IMR-90 (cell line): ENCODE data around the gene TMUB2. TPM values are rescaled to one million over a fixed set of nuclear protein-coding genes. Genes with fewer than 3 reads are reported as not detected.

Source experiments
- ATAC-seq: fragments of 200-7000 bp; cut with Tn5 transposase; 2 replicates; pipeline ENCODE4 v1.9.1; 2020; ENCODE audit warnings: low read depth, mild to moderate bottlenecking, moderate library complexity
- BruUV-seq: library from RNA; stranded (reverse); fragments of 400-500 nt; replicated peaks from 2 replicates; lab custom pipeline; 2021; lab: Mats Ljungman, UMichigan
- CTCF ChIA-PET: fragments of 300-600 bp; formaldehyde crosslinking; extraction: SDS; loops from one replicate; lab custom pipeline; 2021; ENCODE audit warnings: antibody characterized with exemption; lab: Yijun Ruan, JAX
- POLR2A ChIA-PET: fragments of 300-600 bp; sonication (Branson Sonifier 250); formaldehyde crosslinking; loops from one replicate; lab custom pipeline; 2022; ENCODE audit warnings: antibody characterized with exemption; ENCODE audit not compliant: unreplicated experiment; lab: Charles Lee
- DNase-seq: peaks from one replicate; pipeline ENCODE4 v3.0.0; 2013
- H2AFZ ChIP-seq: replicated peaks from 2 replicates; pipeline ENCODE3; 2013; ENCODE audit warnings: low read length, mild to moderate bottlenecking; ENCODE audit not compliant: poor library complexity
- H2AK5ac ChIP-seq: 2 replicates; pipeline ENCODE4 v1.6.1; 2013; ENCODE audit warnings: low read depth, low read length, inconsistent platforms
- H2AK9ac ChIP-seq: replicated peaks from 2 replicates; pipeline ENCODE3; 2013; ENCODE audit warnings: mild to moderate bottlenecking, low read depth, low read length, moderate library complexity; ENCODE audit not compliant: poor library complexity
- H2BK120ac ChIP-seq: 2 replicates; pipeline ENCODE4 v1.6.1; 2013; ENCODE audit warnings: low read depth, low read length, inconsistent platforms
- H2BK15ac ChIP-seq: 3 replicates; pipeline ENCODE4 v1.6.1; 2013; ENCODE audit warnings: low read depth, low read length, inconsistent platforms
- H2BK20ac ChIP-seq: 2 replicates; pipeline ENCODE4 v1.6.1; 2013; ENCODE audit warnings: low read depth, mild to moderate bottlenecking, inconsistent platforms, low read length, moderate library complexity
- H2BK5ac ChIP-seq: 2 replicates; pipeline ENCODE4 v1.6.1; 2013; ENCODE audit warnings: mild to moderate bottlenecking, low read depth, low read length, inconsistent platforms; ENCODE audit not compliant: poor library complexity, severe bottlenecking
- H3K14ac ChIP-seq: replicated peaks from 2 replicates; pipeline ENCODE4 v1.6.1; 2013; ENCODE audit warnings: low read depth, low read length, inconsistent platforms
- H3K18ac ChIP-seq: 2 replicates; pipeline ENCODE4 v1.6.1; 2013; ENCODE audit warnings: low read depth, low read length, control low read depth
- H3K23ac ChIP-seq: 2 replicates; pipeline ENCODE4 v1.6.1; 2013; ENCODE audit warnings: low read depth, low read length, inconsistent platforms
- H3K27ac ChIP-seq: 2 replicates; pipeline ENCODE4 v1.5.1; 2013; ENCODE audit warnings: mild to moderate bottlenecking, control low read depth, low read length; ENCODE audit not compliant: insufficient read depth
- H3K27me3 ChIP-seq: 2 replicates; pipeline ENCODE4 v1.6.1; 2013; ENCODE audit warnings: low read length; ENCODE audit not compliant: control insufficient read depth, insufficient read depth
- H3K36me3 ChIP-seq: 2 replicates; pipeline ENCODE4 v1.6.1; 2013; ENCODE audit warnings: low read length, mixed read lengths; ENCODE audit not compliant: control insufficient read depth, insufficient read depth
- H3K4ac ChIP-seq: 2 replicates; pipeline ENCODE4 v1.6.1; 2013; ENCODE audit warnings: low read depth, low read length, inconsistent platforms
- H3K4me1 ChIP-seq: 2 replicates; pipeline ENCODE4 v1.6.1; 2013; ENCODE audit warnings: low read length, mixed read lengths; ENCODE audit not compliant: control insufficient read depth, insufficient read depth
- H3K4me2 ChIP-seq: 2 replicates; pipeline ENCODE4 v1.6.1; 2013; ENCODE audit warnings: low read depth, mild to moderate bottlenecking, control low read depth, low read length, moderate library complexity
- H3K4me3 ChIP-seq: 2 replicates; pipeline ENCODE4 v1.5.1; 2013; ENCODE audit warnings: low read depth, mild to moderate bottlenecking, control low read depth, low read length, moderate library complexity; ENCODE audit not compliant: insufficient read depth
- H3K56ac ChIP-seq: 2 replicates; pipeline ENCODE4 v1.6.1; 2013; ENCODE audit warnings: low read length, inconsistent platforms; ENCODE audit not compliant: insufficient read depth; ENCODE audit errors: extremely low read depth
- H3K79me1 ChIP-seq, 2 experiments: 2 replicates each; pipeline ENCODE4 v1.6.1; 2013; ENCODE audit warnings: low read length in 2 of 2, inconsistent platforms in 1 of 2, low read depth in 1 of 2
- H3K9ac ChIP-seq: 2 replicates; pipeline ENCODE4 v1.6.1; 2013; ENCODE audit warnings: low read depth, low read length, control low read depth
- H3K9me1 ChIP-seq: 2 replicates; pipeline ENCODE4 v1.6.1; 2013; ENCODE audit warnings: low read length, inconsistent platforms; ENCODE audit not compliant: insufficient read depth
- H3K9me3 ChIP-seq: 2 replicates; pipeline ENCODE4 v1.6.1; 2013; ENCODE audit warnings: low read length; ENCODE audit not compliant: control insufficient read depth, insufficient read depth
- H4K20me1 ChIP-seq: 2 replicates; pipeline ENCODE4 v1.6.1; 2013; ENCODE audit warnings: low read length, inconsistent platforms; ENCODE audit not compliant: insufficient read depth
- H4K5ac ChIP-seq: 2 replicates; pipeline ENCODE4 v1.6.1; 2013; ENCODE audit warnings: mild to moderate bottlenecking, low read depth, low read length, control low read depth
- H4K8ac ChIP-seq, 2 experiments: 2 replicates each; pipeline ENCODE4 v1.6.1; 2013; ENCODE audit warnings: low read depth in 2 of 2, low read length in 2 of 2, control low read depth in 1 of 2, inconsistent platforms in 1 of 2
- H4K91ac ChIP-seq: 2 replicates; pipeline ENCODE4 v1.6.1; 2013; ENCODE audit warnings: low read depth, low read length, inconsistent platforms; ENCODE audit not compliant: insufficient read depth
- CEBPB ChIP-seq: IDR thresholded peaks from 2 replicates; pipeline ENCODE4 v1.6.1; 2012; ENCODE audit warnings: low read depth, low read length, improper control_type of control experiment
- CHD1 ChIP-seq: IDR thresholded peaks from 2 replicates; pipeline ENCODE4 v1.6.1; 2012; ENCODE audit warnings: low read depth, low read length, improper control_type of control experiment
- RCOR1 ChIP-seq: IDR thresholded peaks from 2 replicates; pipeline ENCODE4 v1.6.1; 2012; ENCODE audit warnings: mild to moderate bottlenecking, low read length, improper control_type of control experiment; ENCODE audit not compliant: insufficient replicate concordance
- SMC3 ChIP-seq: fragments of 150-350 bp; IDR thresholded peaks from 2 replicates; pipeline ENCODE4 v1.6.1; 2016; ENCODE audit warnings: low read depth, mild to moderate bottlenecking, antibody characterized with exemption, low read length, moderate library complexity
- USF2 ChIP-seq: fragments of 150-350 bp; IDR thresholded peaks from 2 replicates; pipeline ENCODE4 v1.6.1; 2017; ENCODE audit warnings: mild to moderate bottlenecking, antibody characterized with exemption, low read length, low read depth
- WGBS, 2 experiments: methylation state at CpG; one replicate each; pipeline versions ENCODE4 v1.1.5 to v1.1.7; 2013; ENCODE audit warnings: missing lambda C conversion rate in 2 of 2; ENCODE audit not compliant: insufficient read length in 1 of 2; ENCODE audit errors: extremely low coverage in 2 of 2; 5-methylcytosine and 5-hydroxymethylcytosine counted together
- dilution Hi-C: fragments of 300-500 bp; cut with HindIII; formaldehyde crosslinking; loops from one replicate; pipeline ENCODE4 v1.14.3; 2018; ENCODE audit warnings: low sequenced_read_pairs; ENCODE audit not compliant: unreplicated experiment
- in situ Hi-C: fragments of 300-500 bp; cut with MboI; formaldehyde crosslinking; loops from 3 replicates; pipeline ENCODE4 v1.14.3; 2019; ENCODE audit warnings: low sequenced_read_pairs, inconsistent platforms, mixed read lengths
- intact Hi-C: fragments of 100-400 bp; cut with micrococcal nuclease; formaldehyde crosslinking; loops from 2 replicates; pipeline ENCODE4 v1.10.0; 2022
- polyA plus RNA-seq, 3 experiments: library from polyadenylated mRNA; depleted of rRNA; stranded (reverse); fragments of >200 nt; gene quantifications; 2 replicates each; pipeline ENCODE4 v1.2.3, GENCODE V29; 2012; ENCODE audit warnings: low replicate concordance in 1 of 3
- total RNA-seq: library from RNA; depleted of rRNA; stranded (reverse); fragments of >200 nt; gene quantifications from 2 replicates; pipeline ENCODE4 v1.2.3, GENCODE V29; 2012

TMUB2 gene
- total and polyA plus RNA-seq, 2 of the 4 experiments (the other 2 are of a cell fraction): 16.5 to 42.5 TPM

- intact Hi-C loops: no loop called here
- POLR2A ChIA-PET: interaction anchor here (1.0 kb wide), 1 partner anchor 9 kb away, joined by 3 read pairs; no protein-coding TSS in a partner anchor
- peaks cover 7% of the 10 kb centered on the region; the same call in 1 of the 2 replicates for H4K20me1 ChIP-seq
- H3K4me2 ChIP-seq: no peak overlapping the region; the same call in 1 of the 2 replicates
- H2AK5ac ChIP-seq: no peak overlapping the region
- H2AFZ ChIP-seq: no peak overlapping the region
- H3K4me1 ChIP-seq: peaks cover 2% of the 10 kb centered on the region; the same call in 1 of the 2 replicates
- no peak for TF ChIP-seq RCOR1
- no peak for TF ChIP-seq USF2
- TF ChIP-seq CEBPB: peak; percentile 9; the same call in 1 of the 2 replicates
- no peak for TF ChIP-seq CHD1
- no peak for TF ChIP-seq SMC3
- H3K4ac ChIP-seq: no peak overlapping the region
- H3K9ac ChIP-seq: no peak overlapping the region
- H3K9me3 ChIP-seq: no peaks in the 10 kb centered on the region
- no peak overlapping the region for H4K5ac ChIP-seq
- H3K36me3 ChIP-seq: peaks cover 36% of the 10 kb centered on the region
- no peak overlapping the region for H2BK20ac ChIP-seq
- H3K18ac ChIP-seq: no peak overlapping the region
- H3K9me1 ChIP-seq: 0 out of 2 replicates have a peak, but pooled peaks cover 4% of the 10 kb centered on the region
- WGBS, 2 experiments: no CpG with 5 or more reads among the region's 12 CpGs
- H3K56ac ChIP-seq: no peak overlapping the region
- peak overlapping the region; percentile 50 for H2AK9ac ChIP-seq
- DNase-seq (no peak), ATAC-seq (no peak)
- H2BK5ac ChIP-seq: no peak overlapping the region
- in situ Hi-C loops: no loop called here
- H3K79me1 ChIP-seq: peaks cover 19 to 67% of the 10 kb centered on the region in 2 experiments
- H3K27me3 ChIP-seq: no peaks in the 10 kb centered on the region
- H3K14ac ChIP-seq: no peak overlapping the region
- CTCF ChIA-PET: interaction anchor here (0.6 kb wide), 1 partner anchor 119 kb away, joined by 4 read pairs; no protein-coding TSS in a partner anchor
- no peak overlapping the region for H2BK15ac ChIP-seq
- no peak overlapping the region for H3K23ac ChIP-seq
- H2BK120ac ChIP-seq: no peak overlapping the region
- H4K91ac ChIP-seq: no peak overlapping the region
- no TSS peak for BruUV-seq
- no peak overlapping the region for H3K27ac ChIP-seq
- H3K4me3 ChIP-seq: no peak overlapping the region
- no peak overlapping the region for H4K8ac ChIP-seq
- dilution Hi-C loops: no loop called here
Observed at GRCh38 chr17:44188576-44189403, 2.0 kb downstream of the TMUB2 start.
